HG03342 (cell line): ENCODE measurements around the gene CDKN2A.
"Not testable (repeated sequence)": the region's sequence is repeated elsewhere in the genome, so short reads cannot be mapped to it uniquely, and the experiment has no call there.

Source experiments
- ATAC-seq: cut with Tn5 transposase; IDR thresholded peaks from one replicate; pipeline ENCODE4 v1.9.1; 2021; ENCODE audit warnings: mild to moderate bottlenecking, moderate library complexity; ENCODE audit not compliant: unreplicated experiment

CDKN2A gene

GRCh38 chr9:21982861-21983560, 11.2 kb downstream of the CDKN2A start:
- no peak for ATAC-seq

GRCh38 chr9:21982391-21982790, 11.8 kb downstream of the CDKN2A start:
- ATAC-seq = no peak

- no peak for ATAC-seq
These were observed 17.8 kb downstream of the CDKN2A start for GRCh38 chr9:21976334-21976875.

- peak; percentile 57 for ATAC-seq
These were observed 19.3 kb downstream of the CDKN2A start for GRCh38 chr9:21974722-21975409.

GRCh38 chr9:21974343-21974721, 19.9 kb downstream of the CDKN2A start:
- no peak for ATAC-seq

GRCh38 chr9:21972361-21972760, 21.8 kb downstream of the CDKN2A start:
- ATAC-seq = no peak

- no peak for ATAC-seq
These were observed 23.2 kb downstream of the CDKN2A start for GRCh38 chr9:21970800-21971640.

- no peak for ATAC-seq
These were observed 24.0 kb downstream of the CDKN2A start for GRCh38 chr9:21969951-21970799.

- ATAC-seq = no peak
These were observed 24.9 kb downstream of the CDKN2A start for GRCh38 chr9:21969011-21969940.

- no peak for ATAC-seq
These were observed 25.7 kb downstream of the CDKN2A start for GRCh38 chr9:21968331-21969010.

GRCh38 chr9:21967702-21968101, 26.5 kb downstream of the CDKN2A start:
- ATAC-seq = no peak

GRCh38 chr9:21967169-21967568, 27.0 kb downstream of the CDKN2A start:
- ATAC-seq = no peak

- no peak for ATAC-seq
These were observed 27.9 kb downstream of the CDKN2A start for GRCh38 chr9:21966140-21966851.

GRCh38 chr9:21965401-21965951, 28.7 kb downstream of the CDKN2A start:
- ATAC-seq = peak; percentile 81

- ATAC-seq = peak; percentile 50
These were observed 29.2 kb downstream of the CDKN2A start for GRCh38 chr9:21964925-21965385.

- ATAC-seq = no peak
These were observed 32.6 kb downstream of the CDKN2A start for GRCh38 chr9:21961569-21961968.

- ATAC-seq = not testable (repeated sequence)
These were observed 34.9 kb downstream of the CDKN2A start for GRCh38 chr9:21959268-21959667.

- ATAC-seq = no peak
These were observed 35.4 kb downstream of the CDKN2A start for GRCh38 chr9:21958833-21959232.
